Muscle layer of colon (tissue), 2 donors: ENCODE data around the gene FOXK1.

Experiments used
- H3K27ac ChIP-seq: one replicate; pipeline ENCODE4 v1.7.0; 2013; ENCODE audit warnings: low read depth, mild to moderate bottlenecking, low read length, moderate library complexity
- H3K27me3 ChIP-seq, 2 donors: one replicate each; pipeline ENCODE4 v1.7.0; 2013; ENCODE audit warnings: low read length in 2 of 2, mild to moderate bottlenecking in 2 of 2; ENCODE audit not compliant: insufficient read depth in 2 of 2, control insufficient read depth in 1 of 2
- H3K36me3 ChIP-seq: one replicate; pipeline ENCODE4 v1.7.0; 2013; ENCODE audit warnings: mild to moderate bottlenecking, low read length; ENCODE audit not compliant: insufficient read depth
- H3K4me1 ChIP-seq: one replicate; pipeline ENCODE4 v1.7.0; 2013; ENCODE audit warnings: mild to moderate bottlenecking, low read length; ENCODE audit not compliant: insufficient read depth
- H3K4me3 ChIP-seq, 2 donors: one replicate each; pipeline ENCODE4 v1.7.0; 2013; ENCODE audit warnings: low read length in 2 of 2, low read depth in 1 of 2, mild to moderate bottlenecking in 1 of 2, moderate library complexity in 1 of 2
- H3K9ac ChIP-seq: one replicate; pipeline ENCODE4 v1.7.0; 2013; ENCODE audit warnings: low read length
- H3K9me3 ChIP-seq: one replicate; pipeline ENCODE4 v1.7.0; 2013; ENCODE audit warnings: mild to moderate bottlenecking, low read length
- donor health status: abdominal sarcoma.
- donor health status: Adenocarcinoma of cecum.

FOXK1 gene

DNA sequence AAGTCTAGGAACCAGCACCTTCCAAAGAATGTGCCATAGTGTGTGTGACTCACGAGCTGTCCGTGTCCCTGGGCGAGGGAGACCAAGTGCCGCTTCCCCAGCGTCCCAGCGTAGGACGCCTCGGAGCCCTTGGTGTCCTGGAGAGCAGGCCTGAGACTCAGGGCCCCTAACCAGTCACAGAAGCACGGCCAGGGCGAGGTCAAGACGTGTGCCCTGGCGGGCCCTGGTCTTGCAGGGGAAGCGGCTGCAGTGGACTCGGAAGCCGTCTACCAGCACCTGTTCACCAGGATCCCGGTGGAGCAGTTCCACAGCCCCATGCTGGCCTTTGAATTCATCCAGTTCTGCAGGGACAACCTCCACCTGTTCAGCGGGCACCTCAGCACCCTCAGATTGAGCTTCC, 103.9 kb downstream of the FOXK1 start:
- Histone ChIP-seq H3K27ac (no peak overlapping the region), H3K9me3 (no peaks in the 10 kb centered on the region), H3K4me3 (no peak overlapping the region), H3K27me3 (no peaks in the 10 kb centered on the region), H3K4me1 (no peaks in the 10 kb centered on the region), H3K36me3 (peaks cover 45% of the 10 kb centered on the region), H3K9ac (no peak overlapping the region)

GRCh38 chr7:4787541-4787940, 105.4 kb downstream of the FOXK1 start:
- no peak overlapping the region for H3K9ac ChIP-seq
- H3K27ac ChIP-seq = no peak overlapping the region
- peaks cover 37% of the 10 kb centered on the region for H3K36me3 ChIP-seq
- H3K9me3 ChIP-seq = no peaks in the 10 kb centered on the region
- no peak overlapping the region for H3K4me3 ChIP-seq
- no peaks in the 10 kb centered on the region for H3K27me3 ChIP-seq
- H3K4me1 ChIP-seq = no peaks in the 10 kb centered on the region

GRCh38 chr7:4787947-4788626, 106.0 kb downstream of the FOXK1 start:
- Histone ChIP-seq H3K9ac (no peak overlapping the region), H3K4me3 (no peak overlapping the region), H3K4me1 (no peaks in the 10 kb centered on the region), H3K36me3 (peaks cover 33% of the 10 kb centered on the region), H3K9me3 (no peaks in the 10 kb centered on the region), H3K27me3 (no peaks in the 10 kb centered on the region), H3K27ac (no peak overlapping the region)

DNA sequence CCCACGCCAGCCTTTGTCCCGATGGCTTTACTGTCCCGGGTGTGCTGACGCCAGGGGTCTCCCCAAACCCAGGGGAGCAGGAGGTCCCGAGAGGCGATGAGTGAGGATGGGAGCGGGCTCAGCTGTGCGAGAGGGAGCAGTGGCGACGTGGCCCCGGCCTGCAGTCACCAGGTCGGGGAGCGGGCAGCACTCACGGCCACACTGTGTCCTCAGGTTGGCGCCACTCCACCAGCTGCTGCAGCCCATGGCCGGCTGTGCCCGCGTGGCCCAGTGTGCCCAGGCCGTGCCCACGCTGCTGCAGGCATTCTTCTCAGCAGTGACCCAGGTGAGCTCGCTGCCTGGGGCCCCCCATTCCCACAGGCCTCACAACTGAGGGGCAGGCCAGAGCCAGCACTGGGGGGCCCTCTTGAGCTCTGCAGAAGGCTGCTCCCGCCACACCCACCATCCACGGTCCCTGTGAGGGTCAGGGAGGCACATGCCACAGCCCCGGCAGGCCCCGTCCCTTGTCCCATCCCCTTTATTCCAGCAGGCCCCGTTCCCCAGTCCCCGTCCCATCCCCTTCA, 106.6 kb downstream of the FOXK1 start:
- Histone ChIP-seq H3K9me3 (no peaks in the 10 kb centered on the region), H3K36me3 (peaks cover 31% of the 10 kb centered on the region), H3K4me1 (no peaks in the 10 kb centered on the region), H3K27me3 (no peaks in the 10 kb centered on the region), H3K27ac (no peak overlapping the region), H3K4me3 (no peak overlapping the region), H3K9ac (no peak overlapping the region)

GRCh38 chr7:4789194-4790077, 107.3 kb downstream of the FOXK1 start:
- Histone ChIP-seq H3K9ac (no peak overlapping the region), H3K36me3 (peaks cover 31% of the 10 kb centered on the region), H3K4me3 (no peak overlapping the region), H3K9me3 (no peaks in the 10 kb centered on the region), H3K27me3 (no peaks in the 10 kb centered on the region), H3K4me1 (no peaks in the 10 kb centered on the region), H3K27ac (no peak overlapping the region)

DNA sequence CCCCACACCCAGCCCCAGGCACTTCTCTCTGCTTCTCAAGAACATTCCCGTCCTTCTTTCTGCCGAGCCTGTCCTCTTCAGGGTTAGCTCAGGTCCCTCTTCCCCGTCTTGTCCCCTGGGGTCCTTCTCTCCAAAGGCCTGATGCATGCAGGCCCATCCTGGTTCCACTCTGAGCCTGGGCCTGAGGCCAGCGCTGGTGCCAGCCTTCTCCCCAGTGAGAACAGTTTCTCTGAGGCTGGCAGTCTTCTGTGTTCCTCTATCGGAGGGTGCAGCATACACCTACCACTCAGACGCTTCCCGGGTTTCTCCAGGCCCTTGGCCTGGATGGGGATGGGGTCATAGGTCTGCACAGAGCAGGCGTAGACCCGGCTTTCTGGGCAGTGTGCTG, 108.0 kb downstream of the FOXK1 start:
- H3K4me1 ChIP-seq = no peaks in the 10 kb centered on the region
- H3K4me3 ChIP-seq = no peak overlapping the region
- H3K27me3 ChIP-seq = no peaks in the 10 kb centered on the region
- H3K36me3 ChIP-seq = peaks cover 31% of the 10 kb centered on the region
- H3K27ac ChIP-seq = no peak overlapping the region
- H3K9me3 ChIP-seq = no peaks in the 10 kb centered on the region
- H3K9ac ChIP-seq = no peak overlapping the region

- Histone ChIP-seq H3K27ac (no peak overlapping the region), H3K9ac (no peak overlapping the region), H3K4me1 (no peaks in the 10 kb centered on the region), H3K27me3 (no peaks in the 10 kb centered on the region), H3K4me3 (no peak overlapping the region), H3K36me3 (peaks cover 31% of the 10 kb centered on the region), H3K9me3 (no peaks in the 10 kb centered on the region)
Measured at GRCh38 chr7:4790516-4790991, 108.5 kb downstream of the FOXK1 start.

DNA sequence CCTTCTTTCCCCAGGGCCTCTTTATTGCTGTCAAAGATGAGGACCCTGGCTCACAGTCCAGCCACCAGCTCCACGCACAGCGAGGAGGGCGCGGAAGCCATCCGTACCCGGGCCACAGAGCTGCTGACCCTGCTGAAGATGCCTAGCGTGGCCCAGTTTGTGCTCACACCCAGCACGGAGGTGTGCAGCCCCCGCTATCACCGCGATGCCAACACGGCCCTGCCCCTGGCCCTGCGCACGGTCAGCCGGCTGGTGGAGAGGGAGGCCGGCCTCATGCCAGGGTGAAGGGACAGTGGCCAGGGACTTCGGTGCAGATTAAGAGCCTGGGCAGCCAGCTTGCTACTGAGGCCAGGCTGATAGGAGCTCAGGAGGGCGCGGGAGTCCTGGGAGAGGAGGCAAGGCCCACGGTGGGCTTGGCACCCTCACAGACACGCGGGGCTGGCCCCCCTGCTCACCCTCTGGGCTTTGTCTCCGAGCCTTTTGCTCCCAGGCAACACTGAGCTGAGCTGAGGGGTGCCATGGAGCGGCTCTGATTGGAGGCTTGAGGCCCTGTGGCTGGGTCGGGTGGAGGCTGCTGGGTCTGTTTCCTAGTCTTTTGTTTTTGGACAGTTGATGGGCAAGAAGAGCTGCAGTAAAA, 109.1 kb downstream of the FOXK1 start:
- no peak overlapping the region for H3K4me3 ChIP-seq
- no peak overlapping the region for H3K27ac ChIP-seq
- peaks cover 31% of the 10 kb centered on the region for H3K36me3 ChIP-seq
- no peaks in the 10 kb centered on the region for H3K4me1 ChIP-seq
- H3K9me3 ChIP-seq = no peaks in the 10 kb centered on the region
- no peaks in the 10 kb centered on the region for H3K27me3 ChIP-seq
- no peak overlapping the region for H3K9ac ChIP-seq

GRCh38 chr7:4791738-4792536, 109.8 kb downstream of the FOXK1 start:
- H3K9ac ChIP-seq = no peak overlapping the region
- peaks cover 31% of the 10 kb centered on the region for H3K36me3 ChIP-seq

GRCh38 chr7:4792537-4793126, 110.5 kb downstream of the FOXK1 start:
- Histone ChIP-seq H3K36me3 (peaks cover 30% of the 10 kb centered on the region), H3K27me3 (no peaks in the 10 kb centered on the region), H3K4me3 (peak overlapping the region; percentile 28 to 38), H3K27ac (peak overlapping the region; percentile 49), H3K9ac (no peak overlapping the region), H3K9me3 (no peaks in the 10 kb centered on the region), H3K4me1 (no peaks in the 10 kb centered on the region)

More at GRCh38 chr7:4791738-4792536, 109.8 kb downstream of the FOXK1 start:
- H3K9me3 ChIP-seq = no peaks in the 10 kb centered on the region
- no peaks in the 10 kb centered on the region for H3K27me3 ChIP-seq
- peak overlapping the region; percentile 49 for H3K27ac ChIP-seq
- no peaks in the 10 kb centered on the region for H3K4me1 ChIP-seq
- peak overlapping the region; percentile 28 to 38 for H3K4me3 ChIP-seq
